Measurements from ENCODE around the gene BHMT.

BHMT gene

DNA sequence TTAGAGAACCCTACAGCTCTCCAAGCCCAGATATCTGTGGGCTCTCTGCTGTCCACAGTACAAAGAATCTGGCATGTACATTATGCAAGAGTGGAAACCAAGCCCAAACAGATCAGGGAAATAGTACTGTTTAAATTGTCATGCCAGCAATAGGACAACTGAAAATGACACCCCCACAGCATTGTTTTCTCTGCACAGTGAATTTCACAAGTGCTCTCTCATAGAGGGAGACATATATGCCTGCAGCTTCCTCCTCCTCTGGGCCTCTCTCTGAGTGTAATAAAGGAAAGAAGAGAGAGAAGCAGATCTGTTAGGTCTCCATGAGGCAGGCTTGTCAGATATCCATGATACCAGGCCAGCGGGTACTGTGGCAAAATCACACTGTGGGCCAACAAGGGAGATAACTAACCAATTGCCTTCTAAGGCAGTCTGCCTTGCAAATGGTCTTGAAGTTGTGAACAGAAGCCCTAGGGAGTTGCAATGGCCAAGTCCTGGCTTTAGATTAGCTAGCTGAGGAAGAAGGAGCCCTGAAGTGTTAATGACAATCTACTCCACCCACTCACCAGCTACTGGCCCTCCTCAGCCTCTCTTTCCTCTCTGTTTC, 69.9 kb downstream of the BHMT start:
- DNase-seq, result no peak

Data from activated effector memory CD4-positive, alpha-beta T cell treated with anti-CD3 and anti-CD28 coated beads, Interleukin-2, amount 50 U/mL, for 16 hours (primary cell).